Prostate gland (tissue), 2 donors: ENCODE measurements around the gene CDKN2C. TPM values are rescaled to one million over a fixed set of nuclear protein-coding genes. Genes with fewer than 3 reads are reported as not detected.

Experiments used
- DNase-seq: peaks from one replicate; pipeline ENCODE4 v3.0.0-alpha.2; 2019; ENCODE audit warnings: low spot score
- H3K27ac ChIP-seq, 2 donors: fragments of 200-600 bp; sonication (generic); 2 replicates each; pipeline ENCODE4 v1.5.1; 2017 to 2019
- H3K27me3 ChIP-seq: fragments of 200-600 bp; sonication (generic); replicated peaks from 2 replicates; pipeline ENCODE4 v1.5.1; 2019; ENCODE audit not compliant: insufficient read depth
- H3K36me3 ChIP-seq, 2 donors: fragments of 200-600 bp; sonication (generic); 1 replicate in 1 of 2; 2 replicates in 1 of 2; pipeline versions ENCODE4 v1.5.1 to v1.8.1; 2017 to 2019
- H3K4me1 ChIP-seq: fragments of 200-600 bp; sonication (generic); replicated peaks from 2 replicates; pipeline ENCODE4 v1.5.1; 2019
- H3K4me3 ChIP-seq, 2 donors: fragments of 200-600 bp; sonication (generic); 2 replicates each; pipeline ENCODE4 v1.5.1; 2017 to 2019
- H3K9me3 ChIP-seq: fragments of 200-600 bp; sonication (generic); 2 replicates; pipeline ENCODE4 v1.5.1; 2017
- CTCF ChIP-seq, 4 experiments: fragments of 200-600 bp in 2 of 4; fragments of 450-650 bp in 2 of 4; sonication (generic) in 2 of 4; IDR thresholded peaks; 1 replicate in 3 of 4; 2 replicates in 1 of 4; pipeline ENCODE4 v1.5.1; 2016 to 2019; ENCODE audit warnings: antibody characterized with exemption in 4 of 4, mild to moderate bottlenecking in 2 of 4, moderate library complexity in 2 of 4
- POLR2A ChIP-seq: fragments of 450-650 bp; IDR thresholded peaks from one replicate; pipeline ENCODE4 v1.6.1; 2016; ENCODE audit warnings: antibody characterized with exemption, mild to moderate bottlenecking
- POLR2AphosphoS5 ChIP-seq: sonication (generic); formaldehyde crosslinking; IDR thresholded peaks from one replicate; pipeline ENCODE4 v1.6.1; 2017; ENCODE audit warnings: antibody characterized with exemption
- WGBS: methylation state at CpG from one replicate; pipeline ENCODE4 v1.1.5; 2018; 5-methylcytosine and 5-hydroxymethylcytosine counted together
- intact Hi-C: fragments of 100-400 bp; cut with DNase I; formaldehyde crosslinking; loops from one replicate; pipeline ENCODE4 v1.14.2; 2022
- total RNA-seq, 2 donors: library from RNA; depleted of rRNA; stranded (reverse); fragments of >200 nt; gene quantifications; one replicate each; pipeline ENCODE4 v1.1.0, GENCODE V29; 2016

Gene CDKN2C
- 1 to 10 TPM; 6.8 to 8.4 TPM for total RNA-seq

DNA sequence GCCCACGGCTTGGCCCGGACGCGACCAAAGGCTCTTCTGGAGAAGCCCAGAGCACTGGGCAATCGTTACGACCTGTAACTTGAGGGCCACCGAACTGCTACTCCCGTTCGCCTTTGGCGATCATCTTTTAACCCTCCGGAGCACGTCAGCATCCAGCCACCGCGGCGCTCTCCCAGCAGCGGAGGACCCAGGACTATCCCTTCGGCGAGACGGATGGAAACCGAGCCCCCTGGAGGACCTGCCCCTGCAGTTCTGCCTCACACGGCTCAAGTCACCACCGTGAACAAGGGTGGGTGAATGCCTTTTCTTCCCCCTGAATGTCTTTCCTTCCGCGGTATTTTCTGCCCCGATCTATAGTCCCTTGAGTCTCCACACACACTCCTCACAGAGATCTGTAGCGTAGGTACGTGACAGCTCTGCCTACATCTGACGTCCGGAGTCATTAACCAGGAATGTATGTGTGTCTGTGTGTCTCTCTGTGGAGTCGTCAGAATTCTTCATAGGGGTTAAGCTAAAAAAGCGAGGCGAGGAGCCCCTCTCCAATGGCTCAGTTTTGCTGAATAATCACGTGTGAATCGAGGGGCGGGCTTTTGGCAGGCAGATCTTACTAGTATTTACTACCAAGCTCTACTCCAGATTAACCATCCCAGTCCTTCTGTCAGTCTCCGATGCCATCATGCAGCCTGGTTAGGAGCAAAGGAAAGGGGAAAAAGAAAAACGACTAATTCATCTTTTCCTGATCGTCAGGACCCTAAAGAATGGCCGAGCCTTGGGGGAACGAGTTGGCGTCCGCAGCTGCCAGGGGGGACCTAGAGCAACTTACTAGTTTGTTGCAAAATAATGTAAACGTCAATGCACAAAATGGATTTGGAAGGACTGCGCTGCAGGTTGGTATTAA lies at the start of gene CDKN2C:
Gene CDKN2C, plus strand, starts transcription at position 635 of the 898 bp plus-strand sequence. Its CDS starts 124 bp downstream, at position 759.
- Histone ChIP-seq H3K36me3 (no peaks in the 10 kb centered on the region), H3K4me1 (no peaks in the 10 kb centered on the region), H3K27ac (peak within 1 kb of the TSS; percentile 94 to 98), H3K4me3 (peak within 1 kb of the TSS; percentile 67 to 79), H3K9me3 (no peaks in the 10 kb centered on the region), H3K27me3 (no peaks in the 10 kb centered on the region)
- 1% methylated on average over 44 of the region's 44 CpGs for WGBS
- DNase-seq, result peak; percentile 79
- peak; percentile 40 for TF ChIP-seq POLR2A
- peak; percentile 72 for TF ChIP-seq POLR2AphosphoS5
- no peak for TF ChIP-seq CTCF (IDR thresholded peaks at IDR 0.05)
- intact Hi-C loops, result no loop called here

- 96% methylated on average over 1 of the region's 1 CpG for WGBS
- no peak for DNase-seq
- intact Hi-C loops, result no loop called here
Observed at GRCh38 chr1:50920409-50920808, 49.6 kb upstream of the CDKN2C start.

DNA sequence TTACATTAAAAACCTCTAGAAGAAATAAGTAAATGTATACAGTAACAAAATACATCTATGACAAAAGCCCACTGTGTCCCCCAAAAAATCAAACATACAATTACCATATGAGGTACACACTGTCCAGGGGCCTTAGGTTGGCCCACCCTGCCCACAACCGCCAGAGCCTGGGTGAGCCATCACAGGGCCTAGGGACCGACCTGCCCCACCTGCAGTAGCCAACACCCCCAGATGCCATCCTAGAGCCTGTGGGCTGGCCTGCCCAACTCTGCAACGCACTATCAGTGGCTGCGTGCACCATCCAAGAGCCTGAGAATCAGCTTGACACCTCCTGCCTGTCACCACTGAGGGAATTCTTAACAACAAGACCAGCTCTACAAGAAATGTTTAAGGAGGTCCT lies 49.0 kb upstream of the CDKN2C start:
- H3K4me1 ChIP-seq, result no peaks in the 10 kb centered on the region
- intact Hi-C loops, result no loop called here
- no peak overlapping the region for H3K27ac ChIP-seq
- H3K4me3 ChIP-seq, result no peak overlapping the region
- TF ChIP-seq POLR2A (no peak), CTCF (IDR thresholded peaks at IDR 0.05) (no peak), POLR2AphosphoS5 (no peak)
- no peaks in the 10 kb centered on the region for H3K9me3 ChIP-seq
- DNase-seq, result no peak
- no peaks in the 10 kb centered on the region for H3K27me3 ChIP-seq
- no peaks in the 10 kb centered on the region for H3K36me3 ChIP-seq
- WGBS, result 98% methylated on average over 4 of the region's 4 CpGs

More at GRCh38 chr1:50920409-50920808, 49.6 kb upstream of the CDKN2C start:
- no peaks in the 10 kb centered on the region for H3K27me3 ChIP-seq
- H3K36me3 ChIP-seq, result no peaks in the 10 kb centered on the region
- H3K4me3 ChIP-seq, result no peak overlapping the region
- H3K27ac ChIP-seq, result no peak overlapping the region
- H3K9me3 ChIP-seq, result no peaks in the 10 kb centered on the region
- H3K4me1 ChIP-seq, result no peaks in the 10 kb centered on the region
- no peak for TF ChIP-seq POLR2A
- TF ChIP-seq POLR2AphosphoS5, result no peak
- TF ChIP-seq CTCF (IDR thresholded peaks at IDR 0.05), result no peak

GRCh38 chr1:50923564-50923963 lies 46.5 kb upstream of the CDKN2C start:
- H3K27ac ChIP-seq, result no peak overlapping the region
- 97% methylated on average over 1 of the region's 1 CpG for WGBS
- intact Hi-C loops, result no loop called here
- TF ChIP-seq POLR2A, result no peak
- no peak for TF ChIP-seq CTCF (IDR thresholded peaks at IDR 0.05)
- H3K4me1 ChIP-seq, result no peaks in the 10 kb centered on the region
- H3K9me3 ChIP-seq, result no peaks in the 10 kb centered on the region
- no peak for DNase-seq
- H3K4me3 ChIP-seq, result no peak overlapping the region
- H3K36me3 ChIP-seq, result no peaks in the 10 kb centered on the region
- H3K27me3 ChIP-seq, result no peaks in the 10 kb centered on the region
